Rectal smooth muscle tissue (tissue), 1 donor: ENCODE data around the gene WSCD1.

Experiments used
- H3K27ac ChIP-seq: one replicate; pipeline ENCODE4 v1.7.0; 2013; ENCODE audit warnings: low read depth, low read length, inconsistent platforms
- H3K27me3 ChIP-seq: one replicate; pipeline ENCODE4 v1.7.0; 2013; ENCODE audit warnings: low read length; ENCODE audit not compliant: control insufficient read depth, insufficient read depth
- H3K36me3 ChIP-seq: one replicate; pipeline ENCODE4 v1.7.0; 2013; ENCODE audit warnings: low read length; ENCODE audit not compliant: control insufficient read depth, insufficient read depth
- H3K4me1 ChIP-seq: one replicate; pipeline ENCODE4 v1.7.0; 2013; ENCODE audit warnings: low read length; ENCODE audit not compliant: control insufficient read depth, insufficient read depth
- H3K4me3 ChIP-seq: one replicate; pipeline ENCODE4 v1.7.0; 2013; ENCODE audit warnings: low read length
- H3K9ac ChIP-seq: one replicate; pipeline ENCODE4 v1.7.0; 2013; ENCODE audit warnings: low read length

The WSCD1 gene

DNA sequence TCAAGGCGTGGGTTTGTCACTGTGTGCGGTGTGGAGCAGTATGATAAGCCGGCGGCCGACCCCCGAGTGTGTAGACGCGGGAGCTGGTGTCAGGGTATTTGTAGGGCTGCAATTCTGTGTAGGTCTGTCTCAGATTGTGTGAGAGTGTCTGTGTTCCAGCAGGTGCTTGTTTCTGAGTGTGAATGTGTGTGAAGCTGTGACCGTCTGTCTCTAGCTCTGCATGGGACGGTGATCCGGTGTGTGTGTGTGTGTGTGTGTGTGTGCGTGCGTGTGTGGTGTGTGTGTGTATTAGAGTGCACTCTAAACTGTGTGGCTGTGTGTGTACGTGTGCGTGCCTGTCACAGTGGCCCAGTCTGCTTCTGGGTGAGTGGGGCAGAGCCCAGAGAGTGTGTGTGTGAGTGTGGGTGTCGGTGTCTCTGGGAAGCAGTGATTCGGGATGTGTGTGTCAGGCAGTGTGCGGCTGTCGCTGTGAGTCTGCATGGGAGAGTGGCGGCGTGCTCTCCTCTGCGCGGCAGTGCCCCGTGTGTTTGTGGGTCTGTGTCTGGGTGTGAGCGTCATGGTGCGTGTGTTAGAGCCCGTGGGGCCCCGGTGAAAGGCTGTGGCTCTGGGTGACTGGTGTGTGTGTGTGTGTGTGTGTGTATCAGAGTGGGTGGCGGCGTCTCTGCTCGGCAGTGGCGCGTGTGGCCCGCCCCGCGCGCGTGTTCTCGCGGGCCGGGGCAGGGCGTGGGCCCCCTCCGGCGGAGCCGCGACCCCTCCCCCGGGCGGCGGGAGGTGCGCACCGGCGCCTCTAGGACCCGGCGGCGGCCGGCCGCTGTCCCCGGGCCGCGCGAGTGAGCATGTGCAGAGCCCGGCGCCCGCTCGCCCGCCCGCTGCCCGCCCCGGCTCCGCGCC lies at the start of gene WSCD1:
Gene WSCD1, plus strand, starts transcription at position 841 of the 891 bp plus-strand sequence. CDS start 10,280 bp downstream, outside the sequence.
- Histone ChIP-seq H3K27me3 (peaks cover 9% of the 10 kb centered on the region), H3K36me3 (no peaks in the 10 kb centered on the region), H3K27ac (no peak within 1 kb of the TSS), H3K9ac (no peak within 1 kb of the TSS), H3K4me3 (peak within 1 kb of the TSS; percentile 70), H3K4me1 (peaks cover 5% of the 10 kb centered on the region)

DNA sequence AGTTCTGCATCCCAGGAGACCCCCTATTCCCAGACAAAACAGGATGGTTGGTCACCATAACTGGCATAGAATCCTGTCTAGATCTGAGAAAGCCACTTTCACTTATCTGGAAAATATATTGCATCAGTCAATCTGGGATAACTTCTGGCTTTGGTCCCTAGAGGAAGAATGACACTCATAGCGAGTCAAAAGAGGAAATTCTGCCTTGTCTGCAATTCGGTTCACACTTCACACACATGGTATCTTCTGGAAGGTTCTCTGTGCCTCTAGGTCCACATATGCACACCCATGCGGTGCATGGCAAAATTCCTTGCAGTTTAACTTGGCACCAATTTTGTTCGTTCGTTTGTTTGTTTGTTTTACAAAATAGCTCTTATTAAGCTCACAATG lies 49.2 kb upstream of the WSCD1 start:
- Histone ChIP-seq H3K4me3 (no peak overlapping the region), H3K27me3 (no peaks in the 10 kb centered on the region), H3K36me3 (no peaks in the 10 kb centered on the region), H3K4me1 (no peaks in the 10 kb centered on the region), H3K27ac (no peak overlapping the region), H3K9ac (no peak overlapping the region)

DNA sequence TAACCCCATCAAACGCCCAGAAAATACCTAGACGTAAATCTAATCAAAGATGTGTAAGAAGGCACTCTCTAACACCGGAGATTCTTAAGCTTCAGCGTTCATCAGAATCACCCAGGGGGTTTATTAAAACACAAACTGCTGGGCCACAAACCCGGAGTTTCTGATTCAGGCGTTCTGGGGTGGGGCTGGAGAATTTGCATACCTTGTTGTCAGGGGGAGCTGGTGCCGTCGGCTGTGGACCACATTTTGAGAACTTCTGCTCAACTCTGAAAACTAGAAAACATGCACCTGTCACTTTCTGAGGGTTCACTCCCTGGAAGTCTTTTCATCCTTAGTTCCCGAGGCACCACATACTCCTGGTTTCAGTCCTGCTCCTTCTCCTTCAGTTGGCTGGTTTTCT lies 48.6 kb upstream of the WSCD1 start:
- Histone ChIP-seq H3K36me3 (no peaks in the 10 kb centered on the region), H3K4me3 (no peak overlapping the region), H3K9ac (no peak overlapping the region), H3K27me3 (no peaks in the 10 kb centered on the region), H3K4me1 (no peaks in the 10 kb centered on the region), H3K27ac (no peak overlapping the region)

DNA sequence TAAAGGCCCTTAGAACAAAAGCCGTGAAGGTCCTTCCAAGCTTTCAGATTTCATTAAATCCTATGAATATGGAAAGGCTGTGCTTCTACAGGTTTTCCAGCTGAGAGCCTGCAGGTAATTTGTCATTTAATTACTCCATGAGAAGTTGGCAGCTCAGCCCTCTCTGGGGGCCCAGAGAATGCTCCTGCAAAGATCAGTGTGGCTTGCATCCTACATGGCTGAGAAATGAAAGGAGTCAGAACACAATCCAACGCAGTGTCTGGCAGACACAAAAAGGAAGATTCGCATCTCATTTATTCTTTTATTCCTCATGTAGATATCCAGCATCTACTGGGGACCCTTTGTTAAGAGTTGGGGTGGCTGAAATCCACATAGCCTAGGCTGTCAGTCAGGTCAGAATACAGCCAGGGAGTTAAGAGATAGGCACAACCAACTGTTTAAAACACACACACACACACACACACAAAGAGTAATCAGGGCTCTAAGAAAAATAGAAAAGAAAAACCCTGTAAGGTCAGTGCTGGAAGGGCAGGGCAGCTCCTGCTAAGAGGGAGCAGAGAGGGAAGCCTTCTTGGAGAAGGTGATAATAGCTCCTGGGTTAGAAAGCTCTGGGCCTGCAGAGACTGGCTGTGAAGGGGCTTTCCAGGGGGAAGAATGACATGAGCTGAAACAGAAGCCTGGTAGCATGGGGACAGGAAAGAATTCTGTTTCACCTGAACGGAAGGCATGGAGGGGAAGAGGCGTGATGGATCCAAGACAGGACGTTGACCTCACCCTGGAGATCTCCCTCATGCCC lies 46.9 kb upstream of the WSCD1 start:
- H3K4me1 ChIP-seq = no peaks in the 10 kb centered on the region
- no peaks in the 10 kb centered on the region for H3K27me3 ChIP-seq
- H3K4me3 ChIP-seq = no peak overlapping the region
- H3K9ac ChIP-seq = no peak overlapping the region
- H3K36me3 ChIP-seq = no peaks in the 10 kb centered on the region
- no peak overlapping the region for H3K27ac ChIP-seq

DNA sequence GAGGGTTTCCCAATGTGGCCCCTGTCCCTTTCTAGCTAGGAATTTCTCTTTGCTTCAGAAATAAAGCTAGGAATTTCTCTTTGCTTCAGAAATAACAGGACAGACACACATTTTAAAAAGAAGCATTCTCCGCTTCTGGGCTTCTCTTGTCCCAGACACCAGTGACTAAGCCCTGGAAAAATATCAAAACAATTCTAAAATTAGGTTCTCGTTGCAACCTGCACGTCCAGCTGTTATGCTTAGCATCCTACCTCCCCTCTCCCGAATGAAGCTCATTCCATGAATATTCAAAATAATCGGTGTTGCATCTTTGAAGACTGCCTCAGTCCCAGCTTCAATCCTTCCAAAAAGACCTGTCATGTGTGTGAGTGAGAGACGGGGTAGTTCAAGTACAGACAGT lies 45.6 kb upstream of the WSCD1 start:
- Histone ChIP-seq H3K27ac (no peak overlapping the region), H3K27me3 (no peaks in the 10 kb centered on the region), H3K9ac (no peak overlapping the region), H3K4me3 (no peak overlapping the region), H3K36me3 (no peaks in the 10 kb centered on the region), H3K4me1 (no peaks in the 10 kb centered on the region)

DNA sequence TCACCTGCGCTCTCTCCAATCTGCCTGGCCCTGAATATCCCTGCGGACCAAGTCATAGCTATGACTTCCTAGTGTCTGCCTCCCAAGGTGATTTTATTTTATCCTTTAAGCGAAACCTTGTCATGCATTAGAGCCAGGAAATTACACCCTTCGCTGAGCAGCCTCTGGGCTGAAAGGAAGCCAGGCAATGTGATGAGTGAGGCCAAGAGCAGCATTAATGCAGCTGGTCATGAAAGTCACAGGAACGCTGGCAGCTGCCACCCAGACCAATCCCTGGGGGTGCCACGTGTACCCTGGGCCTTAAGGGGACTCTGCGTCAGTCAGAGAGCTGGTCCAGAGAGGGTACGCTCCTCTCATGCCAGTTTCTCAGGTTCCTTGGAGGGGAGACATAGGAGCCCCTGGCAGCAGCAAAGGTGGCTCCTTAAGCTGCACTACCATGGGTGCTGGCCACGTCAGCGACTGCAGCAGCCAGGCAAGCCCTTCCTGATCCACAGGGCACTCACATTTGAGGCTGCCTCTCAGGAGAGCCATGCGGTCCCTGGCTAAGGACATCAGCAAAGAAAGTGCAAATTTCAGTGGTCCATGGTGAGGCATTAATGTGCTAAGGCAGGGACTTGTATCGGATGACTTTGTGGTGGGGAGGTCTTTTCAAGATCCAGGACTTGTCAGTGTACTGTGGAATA lies 42.7 kb upstream of the WSCD1 start:
- H3K36me3 ChIP-seq = no peaks in the 10 kb centered on the region
- H3K4me3 ChIP-seq = no peak overlapping the region
- no peak overlapping the region for H3K9ac ChIP-seq
- H3K27ac ChIP-seq = no peak overlapping the region
- no peaks in the 10 kb centered on the region for H3K4me1 ChIP-seq
- H3K27me3 ChIP-seq = no peaks in the 10 kb centered on the region

DNA sequence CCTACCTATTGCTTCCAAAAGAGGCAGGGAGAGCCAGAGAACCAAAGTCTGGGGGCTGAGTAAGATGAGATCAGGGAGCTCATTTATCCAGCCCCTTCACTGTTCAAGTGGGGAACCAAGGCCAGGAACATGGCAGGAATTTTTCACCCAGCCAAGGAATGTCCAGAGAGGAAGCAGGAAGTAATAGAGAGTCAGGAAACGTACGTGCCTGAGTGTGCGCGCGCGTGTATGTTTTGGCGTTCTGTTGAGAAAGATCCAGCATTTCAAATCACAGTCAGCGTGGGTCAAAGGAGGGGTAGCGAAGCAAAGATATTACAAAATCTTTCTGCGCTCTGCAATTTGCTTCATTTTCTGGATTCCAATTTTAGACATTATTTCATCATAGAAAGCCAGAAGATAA lies 41.9 kb upstream of the WSCD1 start:
- no peak overlapping the region for H3K4me3 ChIP-seq
- H3K36me3 ChIP-seq = no peaks in the 10 kb centered on the region
- no peak overlapping the region for H3K9ac ChIP-seq
- H3K27me3 ChIP-seq = no peaks in the 10 kb centered on the region
- H3K27ac ChIP-seq = no peak overlapping the region
- no peaks in the 10 kb centered on the region for H3K4me1 ChIP-seq

DNA sequence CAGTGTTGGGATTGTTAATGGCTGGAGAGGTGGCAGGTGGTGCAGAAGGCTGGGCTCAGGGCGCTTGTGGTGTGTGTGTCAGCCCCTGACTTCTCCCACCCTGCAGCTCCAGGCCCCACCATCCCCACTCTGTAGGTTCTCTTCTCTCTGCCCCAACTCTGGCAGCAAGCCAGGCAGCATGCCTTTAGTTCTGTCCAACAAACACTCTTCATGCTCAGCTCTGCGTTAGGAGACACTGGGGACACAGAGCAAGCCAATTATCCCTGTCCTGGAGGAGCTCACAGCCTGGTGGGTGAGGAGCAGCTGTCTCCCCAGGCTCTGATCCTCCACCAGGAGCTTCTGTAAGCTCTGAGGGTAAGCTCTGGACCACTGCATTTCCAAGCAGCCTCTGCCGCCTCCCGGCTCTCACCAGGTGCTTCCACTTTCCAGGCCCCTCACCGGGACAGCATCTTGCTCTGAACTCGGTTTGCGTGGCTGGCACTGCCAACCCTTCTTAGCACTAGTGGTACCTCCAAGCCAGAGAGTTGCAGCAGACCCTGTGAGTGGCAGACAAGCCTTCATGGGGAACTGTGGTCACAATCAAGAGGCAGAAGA lies 34.3 kb upstream of the WSCD1 start:
- Histone ChIP-seq H3K36me3 (no peaks in the 10 kb centered on the region), H3K9ac (no peak overlapping the region), H3K4me3 (no peak overlapping the region), H3K27ac (no peak overlapping the region), H3K27me3 (no peaks in the 10 kb centered on the region), H3K4me1 (no peaks in the 10 kb centered on the region)

DNA sequence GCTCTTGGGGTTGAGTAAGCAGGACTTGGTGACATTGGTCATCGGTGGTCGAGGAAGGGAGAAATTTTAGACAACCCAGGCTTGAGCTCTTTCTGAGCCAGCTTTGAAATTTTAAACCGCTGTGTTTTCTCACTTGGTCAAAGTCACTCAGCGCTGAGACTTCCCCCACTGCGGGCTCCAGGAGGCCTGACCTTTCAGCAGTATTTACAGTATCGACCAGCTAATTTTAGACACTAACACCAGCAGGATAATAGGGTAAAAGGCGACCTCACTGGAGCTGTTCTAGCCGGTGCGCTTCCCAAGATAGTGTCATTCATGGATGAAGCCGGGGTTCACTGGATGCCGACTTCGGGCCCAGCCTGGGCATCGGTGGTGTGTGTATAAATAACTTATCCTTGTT lies 29.7 kb upstream of the WSCD1 start:
- Histone ChIP-seq H3K9ac (no peak overlapping the region), H3K36me3 (no peaks in the 10 kb centered on the region), H3K4me1 (no peaks in the 10 kb centered on the region), H3K27ac (no peak overlapping the region), H3K4me3 (no peak overlapping the region), H3K27me3 (no peaks in the 10 kb centered on the region)

DNA sequence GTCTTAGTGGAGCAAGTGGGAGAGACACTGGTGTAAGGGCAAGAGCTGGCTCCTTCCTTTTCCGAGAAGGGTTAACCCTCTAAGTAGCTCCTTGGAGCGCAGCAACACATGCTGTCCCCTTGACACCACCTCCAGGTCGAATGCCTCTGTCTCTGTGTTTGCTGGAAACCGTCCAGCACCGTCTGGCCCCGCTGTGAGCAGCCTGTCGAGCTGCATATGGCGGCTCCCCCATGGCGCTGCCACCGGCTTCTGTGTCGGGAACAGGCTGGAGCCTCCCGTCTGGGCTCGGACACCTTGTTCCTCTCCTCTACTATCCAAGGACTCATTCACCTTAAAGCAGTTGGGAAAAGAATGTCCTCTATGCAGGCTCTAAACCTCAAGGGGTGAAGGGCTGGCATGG lies 28.9 kb upstream of the WSCD1 start:
- H3K27me3 ChIP-seq = no peaks in the 10 kb centered on the region
- H3K4me1 ChIP-seq = no peaks in the 10 kb centered on the region
- no peaks in the 10 kb centered on the region for H3K36me3 ChIP-seq
- no peak overlapping the region for H3K4me3 ChIP-seq
- H3K27ac ChIP-seq = no peak overlapping the region
- no peak overlapping the region for H3K9ac ChIP-seq

DNA sequence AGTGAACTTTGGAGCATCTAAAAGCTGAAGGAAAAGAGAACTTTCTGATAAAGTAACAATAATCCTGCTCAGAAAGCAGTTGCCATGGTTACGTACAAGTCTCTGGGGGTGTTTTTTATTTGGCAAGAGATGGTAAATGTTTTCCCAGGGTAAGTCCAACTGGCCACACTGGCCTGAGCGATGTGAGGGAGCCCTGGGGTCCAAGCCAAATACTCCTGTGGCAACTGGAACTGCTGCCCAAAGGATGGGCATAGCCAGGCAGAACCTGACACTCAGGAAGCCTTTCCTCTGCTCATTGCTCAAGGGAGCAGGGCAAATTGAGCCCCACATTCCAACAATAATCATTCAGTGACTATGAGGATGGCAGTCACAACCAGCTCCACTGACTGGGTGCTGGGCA lies 26.8 kb upstream of the WSCD1 start:
- Histone ChIP-seq H3K4me1 (no peaks in the 10 kb centered on the region), H3K27ac (no peak overlapping the region), H3K4me3 (no peak overlapping the region), H3K27me3 (no peaks in the 10 kb centered on the region), H3K9ac (no peak overlapping the region), H3K36me3 (no peaks in the 10 kb centered on the region)

DNA sequence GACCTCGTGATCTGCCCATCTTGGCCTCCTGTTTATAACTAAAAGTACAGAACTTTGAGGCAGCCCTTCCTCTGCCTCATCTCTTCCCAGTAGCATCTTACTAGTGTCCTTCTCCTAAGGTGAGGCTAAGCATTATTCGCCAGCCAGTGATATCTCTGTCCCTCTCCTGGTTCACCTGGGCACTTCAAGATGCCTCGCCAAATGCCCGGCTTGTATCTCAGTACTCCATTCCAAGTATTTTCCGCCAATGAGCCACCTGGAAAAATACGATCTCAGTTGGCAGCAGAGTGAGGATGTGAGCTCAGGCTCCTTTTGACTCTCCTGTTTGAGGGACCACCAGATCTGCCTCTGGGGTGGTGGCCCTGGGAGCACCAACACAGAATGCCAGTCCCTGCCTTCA lies 25.9 kb upstream of the WSCD1 start:
- Histone ChIP-seq H3K27me3 (no peaks in the 10 kb centered on the region), H3K4me3 (no peak overlapping the region), H3K4me1 (no peaks in the 10 kb centered on the region), H3K27ac (no peak overlapping the region), H3K9ac (no peak overlapping the region), H3K36me3 (no peaks in the 10 kb centered on the region)
